GM12878 (cell line): ENCODE results near the gene OCIAD2. TPM values are rescaled to one million over a fixed set of nuclear protein-coding genes. Genes with fewer than 3 reads are reported as not detected.

ENCODE experiments used
- MTA3 ChIP-seq: IDR thresholded peaks from 2 replicates; pipeline ENCODE4 v1.6.1; 2012; ENCODE audit warnings: low read length, inconsistent platforms, borderline replicate concordance
- polyA plus RNA-seq, 11 experiments: library from polyadenylated mRNA; depleted of rRNA in 4 of 11; unstranded in 6 of 11; stranded (reverse) in 5 of 11; fragments of >200 nt; fragmentation: Nextera tagmentation in 4 of 11; fragmentation: Illumina TruSeq in 1 of 11; extraction: Ambion mirVana in 4 of 11; extraction: Trizol in 1 of 11; gene quantifications; 1 replicate in 1 of 11; 2 replicates in 10 of 11; pipeline versions ENCODE4 v1.2.1 to v1.2.3, GENCODE V29; 2011 to 2016; ENCODE audit warnings: inconsistent platforms in 2 of 11, missing spikeins in 2 of 11, low read depth in 1 of 11
- total RNA-seq, 4 experiments: library from RNA; depleted of rRNA in 3 of 4; stranded (reverse); fragments of >200 nt in 3 of 4; fragmentation: Illumina TruSeq in 1 of 4; extraction: Trizol in 1 of 4; gene quantifications; 2 replicates each; pipeline versions ENCODE4 v1.2.1 to v1.2.3, GENCODE V29; 2013 to 2021
- TF ChIP-seq, protein P1 (sequence below): fragments of 150-350 bp; IDR thresholded peaks from 2 replicates; pipeline ENCODE4 v1.6.1; 2016; ENCODE audit warnings: low read depth, low read length
- TF ChIP-seq, protein P2 (sequence below): IDR thresholded peaks from 2 replicates; pipeline ENCODE4 v1.6.1; 2012; ENCODE audit warnings: low read depth, low read length, improper control_type of control experiment
- TF ChIP-seq, protein P3 (sequence below): fragments of 450-650 bp; IDR thresholded peaks from 2 replicates; pipeline ENCODE4 v1.6.1; 2018; ENCODE audit warnings: mild to moderate bottlenecking, low read depth, moderate library complexity; ENCODE audit not compliant: partially characterized antibody

The OCIAD2 gene
- total and polyA plus RNA-seq, 10 of the 15 experiments (the other 5 are each of a cell fraction or from before 2014, with no cell fraction given) = 42.4 to 140 (median 70.0) TPM

DNA sequence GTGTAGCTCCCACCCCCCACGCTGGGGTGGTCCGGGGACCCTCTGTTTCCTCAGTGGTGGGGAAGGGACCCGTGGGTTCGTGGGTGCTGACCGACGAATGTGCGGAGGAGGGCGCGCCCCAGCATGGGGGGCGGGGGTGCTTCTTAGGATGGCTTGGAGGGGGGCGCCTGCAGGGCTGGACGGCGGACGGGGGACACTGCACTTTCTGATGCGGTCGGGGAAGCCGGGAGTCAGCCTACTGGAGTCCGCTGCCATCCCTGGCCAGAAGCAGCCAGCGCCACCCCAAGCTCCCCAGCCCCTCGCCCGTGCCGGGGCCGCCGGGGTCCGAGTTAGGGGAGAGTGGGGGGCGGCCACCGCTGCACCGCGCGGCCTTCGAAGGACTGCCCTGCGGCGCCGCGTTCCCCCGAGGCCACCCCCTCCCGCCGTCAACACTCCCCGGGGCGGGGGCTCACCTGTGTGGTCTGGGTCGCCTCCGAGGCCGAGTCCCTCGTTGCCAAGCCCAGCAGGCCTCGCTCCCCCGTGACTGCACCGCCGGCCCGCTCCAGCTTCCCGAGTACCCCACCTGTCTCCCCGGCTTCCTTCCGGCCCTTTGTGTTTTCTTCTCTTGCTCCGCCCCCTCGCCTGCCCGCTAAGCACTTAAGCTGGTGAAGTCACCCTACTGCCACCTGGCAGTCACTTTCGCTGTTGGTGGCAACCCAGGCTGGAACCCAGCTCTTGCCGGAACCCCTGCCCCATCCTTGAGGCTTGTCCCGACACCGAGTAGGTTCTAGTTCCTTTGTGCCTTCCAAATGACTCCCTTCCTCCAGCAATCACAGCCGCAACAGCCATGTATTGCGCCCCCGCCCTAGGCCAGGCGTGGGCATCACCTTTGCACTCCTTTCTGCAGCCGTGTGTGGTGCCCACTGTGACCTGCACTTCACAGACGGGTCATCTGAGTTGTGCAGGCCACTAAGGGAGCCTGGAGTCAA is at the start of gene OCIAD2 (continued):
- TF ChIP-seq, protein P1, sequence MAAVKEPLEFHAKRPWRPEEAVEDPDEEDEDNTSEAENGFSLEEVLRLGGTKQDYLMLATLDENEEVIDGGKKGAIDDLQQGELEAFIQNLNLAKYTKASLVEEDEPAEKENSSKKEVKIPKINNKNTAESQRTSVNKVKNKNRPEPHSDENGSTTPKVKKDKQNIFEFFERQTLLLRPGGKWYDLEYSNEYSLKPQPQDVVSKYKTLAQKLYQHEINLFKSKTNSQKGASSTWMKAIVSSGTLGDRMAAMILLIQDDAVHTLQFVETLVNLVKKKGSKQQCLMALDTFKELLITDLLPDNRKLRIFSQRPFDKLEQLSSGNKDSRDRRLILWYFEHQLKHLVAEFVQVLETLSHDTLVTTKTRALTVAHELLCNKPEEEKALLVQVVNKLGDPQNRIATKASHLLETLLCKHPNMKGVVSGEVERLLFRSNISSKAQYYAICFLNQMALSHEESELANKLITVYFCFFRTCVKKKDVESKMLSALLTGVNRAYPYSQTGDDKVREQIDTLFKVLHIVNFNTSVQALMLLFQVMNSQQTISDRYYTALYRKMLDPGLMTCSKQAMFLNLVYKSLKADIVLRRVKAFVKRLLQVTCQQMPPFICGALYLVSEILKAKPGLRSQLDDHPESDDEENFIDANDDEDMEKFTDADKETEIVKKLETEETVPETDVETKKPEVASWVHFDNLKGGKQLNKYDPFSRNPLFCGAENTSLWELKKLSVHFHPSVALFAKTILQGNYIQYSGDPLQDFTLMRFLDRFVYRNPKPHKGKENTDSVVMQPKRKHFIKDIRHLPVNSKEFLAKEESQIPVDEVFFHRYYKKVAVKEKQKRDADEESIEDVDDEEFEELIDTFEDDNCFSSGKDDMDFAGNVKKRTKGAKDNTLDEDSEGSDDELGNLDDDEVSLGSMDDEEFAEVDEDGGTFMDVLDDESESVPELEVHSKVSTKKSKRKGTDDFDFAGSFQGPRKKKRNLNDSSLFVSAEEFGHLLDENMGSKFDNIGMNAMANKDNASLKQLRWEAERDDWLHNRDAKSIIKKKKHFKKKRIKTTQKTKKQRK = no peak
- no peak for TF ChIP-seq MTA3
- TF ChIP-seq, protein P2, sequence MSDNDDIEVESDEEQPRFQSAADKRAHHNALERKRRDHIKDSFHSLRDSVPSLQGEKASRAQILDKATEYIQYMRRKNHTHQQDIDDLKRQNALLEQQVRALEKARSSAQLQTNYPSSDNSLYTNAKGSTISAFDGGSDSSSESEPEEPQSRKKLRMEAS = no peak
- TF ChIP-seq, protein P3, sequence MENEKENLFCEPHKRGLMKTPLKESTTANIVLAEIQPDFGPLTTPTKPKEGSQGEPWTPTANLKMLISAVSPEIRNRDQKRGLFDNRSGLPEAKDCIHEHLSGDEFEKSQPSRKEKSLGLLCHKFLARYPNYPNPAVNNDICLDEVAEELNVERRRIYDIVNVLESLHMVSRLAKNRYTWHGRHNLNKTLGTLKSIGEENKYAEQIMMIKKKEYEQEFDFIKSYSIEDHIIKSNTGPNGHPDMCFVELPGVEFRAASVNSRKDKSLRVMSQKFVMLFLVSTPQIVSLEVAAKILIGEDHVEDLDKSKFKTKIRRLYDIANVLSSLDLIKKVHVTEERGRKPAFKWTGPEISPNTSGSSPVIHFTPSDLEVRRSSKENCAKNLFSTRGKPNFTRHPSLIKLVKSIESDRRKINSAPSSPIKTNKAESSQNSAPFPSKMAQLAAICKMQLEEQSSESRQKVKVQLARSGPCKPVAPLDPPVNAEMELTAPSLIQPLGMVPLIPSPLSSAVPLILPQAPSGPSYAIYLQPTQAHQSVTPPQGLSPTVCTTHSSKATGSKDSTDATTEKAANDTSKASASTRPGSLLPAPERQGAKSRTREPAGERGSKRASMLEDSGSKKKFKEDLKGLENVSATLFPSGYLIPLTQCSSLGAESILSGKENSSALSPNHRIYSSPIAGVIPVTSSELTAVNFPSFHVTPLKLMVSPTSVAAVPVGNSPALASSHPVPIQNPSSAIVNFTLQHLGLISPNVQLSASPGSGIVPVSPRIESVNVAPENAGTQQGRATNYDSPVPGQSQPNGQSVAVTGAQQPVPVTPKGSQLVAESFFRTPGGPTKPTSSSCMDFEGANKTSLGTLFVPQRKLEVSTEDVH = no peak
- TF ChIP-seq, all 136 proteins: peak for 27
